GM12872 (cell line): Measurements from ENCODE around the gene ADCK1.

Experiments used
- TF ChIP-seq, protein P1 (sequence below): IDR thresholded peaks from 3 replicates; pipeline ENCODE4 v1.5.1; 2011; ENCODE audit warnings: low read depth, mild to moderate bottlenecking, low read length, moderate library complexity; ENCODE audit not compliant: insufficient read depth

Gene ADCK1

DNA sequence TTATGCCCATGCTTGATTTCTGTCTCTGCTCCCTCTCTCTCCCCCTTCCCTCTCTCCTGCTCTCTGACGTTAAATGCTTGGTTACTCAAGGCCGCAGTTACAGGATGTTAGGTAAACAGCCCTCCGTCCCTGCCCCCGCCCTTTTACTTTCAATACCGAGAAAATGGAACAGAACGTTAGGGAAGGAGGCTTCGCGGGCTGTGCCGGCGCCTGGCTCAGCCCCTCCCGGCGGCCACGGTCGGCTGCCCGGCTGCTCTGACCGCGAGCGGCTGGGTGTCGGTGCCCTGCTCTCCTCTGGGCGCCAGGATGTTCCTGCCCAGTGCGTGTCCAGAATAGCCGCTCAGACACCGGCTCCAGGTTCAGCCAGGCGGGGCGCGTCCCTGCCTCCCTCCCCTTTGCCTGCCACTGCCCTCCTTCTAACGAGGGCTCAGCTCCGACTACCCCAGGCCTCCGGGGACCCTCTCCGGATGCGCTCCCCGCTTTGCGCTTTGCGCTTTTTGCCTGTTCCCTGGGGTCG is 166.1 kb downstream of the ADCK1 start:
- TF ChIP-seq, protein P1, sequence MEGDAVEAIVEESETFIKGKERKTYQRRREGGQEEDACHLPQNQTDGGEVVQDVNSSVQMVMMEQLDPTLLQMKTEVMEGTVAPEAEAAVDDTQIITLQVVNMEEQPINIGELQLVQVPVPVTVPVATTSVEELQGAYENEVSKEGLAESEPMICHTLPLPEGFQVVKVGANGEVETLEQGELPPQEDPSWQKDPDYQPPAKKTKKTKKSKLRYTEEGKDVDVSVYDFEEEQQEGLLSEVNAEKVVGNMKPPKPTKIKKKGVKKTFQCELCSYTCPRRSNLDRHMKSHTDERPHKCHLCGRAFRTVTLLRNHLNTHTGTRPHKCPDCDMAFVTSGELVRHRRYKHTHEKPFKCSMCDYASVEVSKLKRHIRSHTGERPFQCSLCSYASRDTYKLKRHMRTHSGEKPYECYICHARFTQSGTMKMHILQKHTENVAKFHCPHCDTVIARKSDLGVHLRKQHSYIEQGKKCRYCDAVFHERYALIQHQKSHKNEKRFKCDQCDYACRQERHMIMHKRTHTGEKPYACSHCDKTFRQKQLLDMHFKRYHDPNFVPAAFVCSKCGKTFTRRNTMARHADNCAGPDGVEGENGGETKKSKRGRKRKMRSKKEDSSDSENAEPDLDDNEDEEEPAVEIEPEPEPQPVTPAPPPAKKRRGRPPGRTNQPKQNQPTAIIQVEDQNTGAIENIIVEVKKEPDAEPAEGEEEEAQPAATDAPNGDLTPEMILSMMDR = no peak

DNA sequence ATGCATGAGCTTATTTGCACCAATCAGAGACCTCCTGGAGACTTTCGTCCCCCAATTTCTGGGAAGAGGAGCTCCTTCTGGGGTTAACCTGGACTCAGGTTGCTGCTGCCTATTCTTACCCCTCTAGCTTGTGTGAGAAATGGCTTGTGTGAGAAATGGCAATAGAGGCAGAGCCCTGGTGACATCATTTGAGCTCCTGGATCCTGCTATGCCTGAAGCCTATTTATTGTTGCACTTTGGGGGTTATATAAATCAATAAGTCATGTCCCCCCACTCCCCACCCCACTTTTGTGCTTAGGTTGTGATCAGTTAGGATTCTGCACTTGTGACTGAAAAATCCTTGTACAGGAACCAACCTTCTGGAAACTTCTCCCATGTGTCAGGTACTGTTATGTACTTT is 167.2 kb downstream of the ADCK1 start:
- TF ChIP-seq, protein P1 = no peak

DNA sequence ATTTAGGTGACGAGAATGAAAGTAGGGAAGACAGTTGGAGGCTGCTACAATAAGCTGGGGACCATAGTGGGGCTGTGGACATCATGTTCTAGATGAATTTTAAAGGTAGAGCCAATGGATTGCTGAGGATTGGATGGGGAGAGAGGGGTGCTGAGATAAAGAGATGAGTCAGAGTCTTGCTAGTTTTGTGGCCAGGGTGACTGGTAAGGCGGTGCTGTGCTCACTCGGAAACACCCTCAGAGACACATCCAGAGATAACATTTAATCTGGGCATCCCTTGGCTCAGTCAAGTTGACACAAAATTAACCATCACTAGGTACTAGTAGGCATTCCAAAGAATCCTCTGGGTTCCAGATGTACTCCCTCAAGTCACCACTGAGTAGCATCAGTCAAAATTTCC is 170.7 kb downstream of the ADCK1 start:
- TF ChIP-seq, protein P1 = no peak

DNA sequence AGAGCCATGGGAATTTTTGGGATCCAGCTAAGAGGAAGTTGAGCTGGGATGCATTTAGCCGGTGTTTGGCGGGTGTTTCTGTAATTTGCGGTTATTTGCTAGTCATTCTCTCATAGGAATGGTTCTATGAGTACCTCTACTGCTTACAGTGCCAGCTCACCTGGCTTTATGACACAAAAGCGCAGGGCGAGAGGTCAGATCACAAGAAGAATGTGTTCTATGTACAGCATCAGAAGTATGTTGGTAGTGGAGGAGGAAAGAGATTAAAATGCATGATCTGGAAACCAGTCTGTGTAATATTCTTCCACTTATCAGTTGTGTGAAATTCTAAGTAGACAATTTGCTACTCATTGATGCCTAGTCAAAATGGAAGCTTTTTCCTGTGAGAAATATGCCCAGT is 173.3 kb downstream of the ADCK1 start:
- TF ChIP-seq, protein P1 = no peak

DNA sequence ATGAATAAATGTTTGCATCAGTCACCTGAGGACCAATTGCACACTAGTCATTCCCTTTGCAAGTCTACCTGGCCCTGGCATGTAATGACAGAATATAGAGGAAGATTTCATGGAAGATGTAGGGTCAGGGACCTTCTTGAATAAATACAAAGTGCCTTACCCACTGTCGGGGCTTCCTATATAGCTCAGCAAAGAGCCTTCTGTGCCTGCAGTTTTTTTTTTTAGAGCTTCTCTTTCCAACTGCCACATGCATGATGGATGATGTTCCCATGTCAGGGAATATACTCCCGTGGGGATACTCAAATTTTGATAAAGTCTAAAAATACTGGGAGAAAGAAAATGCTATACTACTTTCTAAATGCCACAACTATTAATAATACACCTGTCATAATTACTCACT is 176.7 kb downstream of the ADCK1 start:
- TF ChIP-seq, protein P1 = no peak

DNA sequence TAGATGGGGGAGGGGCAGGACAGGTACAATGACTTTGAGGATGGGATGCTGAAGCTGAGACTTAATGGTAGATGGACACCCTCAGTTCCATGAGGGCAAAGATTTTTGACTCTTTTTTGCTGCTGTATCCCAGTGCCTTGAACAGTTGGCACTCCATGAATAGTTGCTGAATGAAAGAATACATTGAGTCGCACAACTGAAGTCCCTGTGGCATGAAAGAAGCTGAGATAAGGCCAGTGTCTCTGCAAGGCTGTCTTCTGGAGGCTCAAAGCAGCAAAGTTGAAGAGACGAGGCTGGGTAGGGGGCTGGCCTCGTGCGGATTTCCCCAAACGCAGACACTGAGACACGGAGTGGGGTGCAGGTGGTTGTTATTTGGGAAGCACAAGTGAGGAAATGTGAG is 179.3 kb downstream of the ADCK1 start:
- TF ChIP-seq, protein P1 = no peak

DNA sequence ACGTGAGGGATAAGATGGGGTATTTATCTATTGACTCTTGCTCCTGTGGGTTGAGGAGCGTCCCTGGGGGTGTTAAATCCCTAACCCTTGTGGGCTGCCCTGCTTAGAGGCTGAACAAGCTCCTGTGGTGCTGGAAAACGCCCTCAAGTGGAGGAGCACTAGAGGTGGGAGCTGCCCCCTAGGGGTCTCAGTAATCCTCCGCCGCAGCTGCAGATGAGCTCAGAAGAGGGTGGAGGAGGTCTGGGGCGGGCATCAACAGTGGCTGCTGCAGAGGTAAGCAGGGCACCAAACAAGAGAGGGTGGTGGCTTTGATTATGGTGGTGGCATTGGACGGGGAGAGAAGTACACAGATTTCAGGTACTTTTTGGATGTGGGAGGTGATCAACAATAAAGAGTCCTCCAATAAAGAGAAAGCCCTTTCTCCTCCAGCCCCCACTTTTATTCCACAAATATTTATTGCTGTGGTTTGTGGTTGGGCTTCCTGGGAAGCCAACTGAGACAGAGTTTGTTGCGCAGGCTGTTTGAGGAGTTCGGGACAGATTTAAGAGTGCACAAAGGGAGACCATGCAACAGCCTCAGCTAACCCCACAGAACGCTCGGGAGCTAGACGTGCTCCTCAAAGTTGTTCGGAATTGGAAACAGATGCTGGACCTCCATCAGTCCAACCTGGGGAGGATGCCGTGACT is 179.9 kb downstream of the ADCK1 start:
- TF ChIP-seq, protein P1 = peak; percentile 31; the same call in 1 of the 3 replicates
